GM19238 (cell line): ENCODE measurements around the gene UBE2N.
"Not testable (repeated sequence)": the region's sequence is repeated elsewhere in the genome, so short reads cannot be mapped to it uniquely, and the experiment has no call there.

Experiments
- DNase-seq: peaks from one replicate; pipeline ENCODE4 v3.0.0; 2011; ENCODE audit warnings: low spot score; ENCODE audit not compliant: insufficient read length

Gene UBE2N

GRCh38 chr12:93413064-93413463 lies 28.7 kb downstream of the UBE2N start:
- DNase-seq = no peak

DNA sequence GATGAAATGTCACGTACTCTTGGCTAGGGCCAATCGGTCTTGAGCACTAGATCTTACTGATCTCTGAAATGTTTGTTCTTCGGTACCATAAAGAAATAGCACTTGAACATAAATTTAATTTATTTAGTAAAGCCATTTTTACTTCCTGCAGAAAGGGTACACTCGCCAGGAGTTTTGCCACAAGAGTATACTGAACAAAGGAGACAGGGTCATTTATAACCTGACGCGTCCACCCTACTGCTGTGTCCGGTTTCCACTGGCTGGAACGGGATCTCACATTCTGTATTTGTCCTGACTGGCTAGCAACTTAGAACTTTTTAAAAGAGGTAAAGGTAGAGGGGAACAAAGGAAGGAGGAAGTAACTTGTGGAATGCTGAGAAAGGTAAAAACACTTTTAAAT lies 29.4 kb downstream of the UBE2N start:
- DNase-seq = not testable (repeated sequence)

DNA sequence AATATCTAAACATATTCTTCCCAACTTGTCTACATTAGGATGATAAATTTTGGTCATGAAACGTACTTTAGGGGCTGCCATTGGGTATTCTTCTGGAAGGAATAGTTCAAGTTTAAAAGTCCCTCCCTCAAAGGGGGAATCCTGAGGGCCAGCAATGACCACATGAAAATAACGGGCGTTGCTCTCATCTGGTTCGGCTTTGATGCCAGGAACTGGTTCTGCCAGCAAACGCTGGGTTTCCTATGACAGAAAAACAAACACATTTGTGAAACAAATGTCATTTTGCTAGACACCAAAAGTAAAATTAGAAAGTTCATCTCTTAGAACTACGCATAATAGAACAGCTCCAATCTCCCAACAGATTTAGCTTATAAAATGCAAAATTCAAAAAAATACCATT lies 30.7 kb downstream of the UBE2N start:
- DNase-seq = not testable (repeated sequence)

DNA sequence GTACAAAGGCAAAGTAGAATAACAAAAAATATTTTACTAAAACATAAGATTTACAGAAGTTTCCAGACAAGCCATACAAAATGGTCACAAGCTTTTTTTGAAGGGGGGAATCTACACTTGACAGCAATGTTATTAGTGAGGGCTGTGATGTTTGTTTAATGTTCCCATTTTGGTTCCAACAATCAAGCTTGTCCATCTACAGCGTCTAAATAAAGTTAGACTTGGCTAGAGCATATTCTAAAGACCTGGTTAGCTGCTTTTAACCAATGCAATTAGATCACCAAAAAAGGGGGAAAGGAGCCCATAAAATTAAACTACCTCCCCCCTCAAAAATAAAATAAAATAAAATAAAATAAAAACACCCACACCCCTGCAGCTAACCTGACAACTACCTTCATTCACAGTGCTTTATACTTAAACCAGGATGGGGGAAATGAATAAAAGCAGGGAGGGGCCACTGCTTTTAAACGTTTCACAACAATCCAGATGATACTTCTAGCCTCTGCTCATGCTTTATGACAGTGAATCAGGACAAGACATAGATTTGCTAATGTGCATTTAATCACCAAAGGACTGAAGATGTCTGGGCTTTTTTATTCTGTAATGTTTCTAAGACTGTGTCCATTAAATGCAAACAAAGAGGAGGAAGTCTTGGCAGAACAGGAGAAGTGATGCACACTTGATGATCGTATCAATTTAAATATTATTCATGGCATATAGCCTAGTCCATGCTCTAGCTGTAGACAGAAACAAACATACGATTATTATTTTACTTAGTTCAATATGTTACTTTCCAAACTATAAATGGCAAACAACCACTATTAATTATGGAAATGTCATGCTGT lies 32.2 kb downstream of the UBE2N start:
- not testable (repeated sequence) for DNase-seq

- DNase-seq = no peak
Measured at GRCh38 chr12:93408813-93409212, 32.9 kb downstream of the UBE2N start.

GRCh38 chr12:93407963-93408283 lies 33.8 kb downstream of the UBE2N start:
- no peak for DNase-seq

DNA sequence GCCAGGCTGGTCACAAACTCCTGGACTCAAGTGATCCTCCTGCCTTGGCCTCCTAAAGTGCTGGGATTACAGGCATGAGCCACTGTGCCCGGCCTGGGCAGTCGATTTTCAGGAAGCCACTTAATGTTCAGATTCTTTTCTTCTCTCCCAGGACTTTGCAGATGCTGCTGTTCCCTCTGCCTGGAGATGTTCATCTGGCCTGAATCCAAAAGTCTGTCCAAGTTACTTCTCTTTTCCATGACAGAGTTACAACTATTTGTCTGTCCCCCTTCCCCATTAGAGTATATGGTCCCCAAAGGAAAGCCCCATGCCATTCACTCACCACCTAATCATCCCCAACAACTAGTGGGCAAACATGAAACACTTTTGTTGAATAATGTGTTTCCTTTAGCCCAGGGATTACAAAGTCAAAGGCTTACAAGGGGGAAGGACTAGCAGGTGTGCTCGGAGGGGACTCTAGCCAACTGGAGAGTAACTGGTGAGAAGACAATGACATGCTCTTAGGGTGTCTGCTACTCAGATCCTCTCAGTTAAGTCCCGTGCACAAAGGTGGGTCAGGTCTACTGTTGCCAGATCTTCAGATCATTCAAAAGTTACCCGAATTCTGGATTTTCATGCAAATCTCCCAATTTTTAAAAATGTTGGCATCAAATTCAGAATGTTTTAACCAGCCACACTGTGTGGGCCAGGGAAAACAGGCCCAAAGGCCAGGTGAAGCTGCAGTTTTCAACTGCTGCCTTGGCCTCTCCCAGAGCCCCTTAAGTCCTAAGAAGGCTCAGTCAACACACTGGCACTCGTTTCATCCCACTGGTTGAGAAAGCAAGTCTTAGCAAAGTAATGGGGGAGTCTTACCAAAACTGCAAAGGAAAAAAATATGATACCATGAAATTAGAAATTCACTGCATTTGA lies 34.4 kb downstream of the UBE2N start:
- no peak for DNase-seq

DNA sequence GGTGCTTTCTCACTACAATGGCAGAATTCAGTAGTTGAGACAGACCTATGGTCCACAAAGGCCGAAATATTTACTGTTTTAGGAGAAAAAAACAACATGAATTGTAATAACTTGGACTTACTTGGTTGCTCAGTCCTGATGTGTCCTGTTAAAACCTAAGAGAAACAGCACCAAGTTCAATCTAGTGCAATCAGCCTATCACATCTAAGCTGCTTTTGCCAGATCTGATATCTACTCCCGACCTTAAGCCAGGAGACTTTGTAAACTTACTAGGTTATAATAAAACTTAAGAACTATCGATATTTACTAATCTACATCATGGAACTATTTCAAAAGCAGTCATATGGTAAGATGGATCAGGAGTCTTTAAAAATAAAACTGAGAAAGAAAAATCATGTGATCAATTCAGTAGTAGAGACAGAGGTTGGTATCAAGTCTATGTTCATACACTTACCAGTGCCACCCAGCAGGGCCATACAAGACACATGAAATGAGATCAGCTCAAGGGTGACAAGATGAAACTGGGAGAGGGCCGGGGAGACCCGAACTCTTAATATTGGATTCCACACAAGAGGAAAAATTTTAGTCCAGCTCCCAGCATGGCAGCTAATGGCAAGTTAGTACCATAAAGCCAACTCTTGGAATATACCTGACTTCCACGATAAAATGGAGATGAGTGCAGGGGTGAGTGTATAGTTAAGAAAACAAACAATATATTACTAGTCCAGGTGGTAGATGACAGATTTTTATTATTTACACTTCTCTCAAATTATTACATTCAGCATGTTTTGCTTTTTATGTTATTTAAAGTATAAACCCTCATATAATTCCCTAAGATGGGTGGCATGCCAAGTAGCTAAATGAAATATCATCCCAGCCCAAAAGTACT lies 36.5 kb downstream of the UBE2N start:
- no peak for DNase-seq

- DNase-seq = no peak
Measured at GRCh38 chr12:93403988-93404803, 37.6 kb downstream of the UBE2N start.

DNA sequence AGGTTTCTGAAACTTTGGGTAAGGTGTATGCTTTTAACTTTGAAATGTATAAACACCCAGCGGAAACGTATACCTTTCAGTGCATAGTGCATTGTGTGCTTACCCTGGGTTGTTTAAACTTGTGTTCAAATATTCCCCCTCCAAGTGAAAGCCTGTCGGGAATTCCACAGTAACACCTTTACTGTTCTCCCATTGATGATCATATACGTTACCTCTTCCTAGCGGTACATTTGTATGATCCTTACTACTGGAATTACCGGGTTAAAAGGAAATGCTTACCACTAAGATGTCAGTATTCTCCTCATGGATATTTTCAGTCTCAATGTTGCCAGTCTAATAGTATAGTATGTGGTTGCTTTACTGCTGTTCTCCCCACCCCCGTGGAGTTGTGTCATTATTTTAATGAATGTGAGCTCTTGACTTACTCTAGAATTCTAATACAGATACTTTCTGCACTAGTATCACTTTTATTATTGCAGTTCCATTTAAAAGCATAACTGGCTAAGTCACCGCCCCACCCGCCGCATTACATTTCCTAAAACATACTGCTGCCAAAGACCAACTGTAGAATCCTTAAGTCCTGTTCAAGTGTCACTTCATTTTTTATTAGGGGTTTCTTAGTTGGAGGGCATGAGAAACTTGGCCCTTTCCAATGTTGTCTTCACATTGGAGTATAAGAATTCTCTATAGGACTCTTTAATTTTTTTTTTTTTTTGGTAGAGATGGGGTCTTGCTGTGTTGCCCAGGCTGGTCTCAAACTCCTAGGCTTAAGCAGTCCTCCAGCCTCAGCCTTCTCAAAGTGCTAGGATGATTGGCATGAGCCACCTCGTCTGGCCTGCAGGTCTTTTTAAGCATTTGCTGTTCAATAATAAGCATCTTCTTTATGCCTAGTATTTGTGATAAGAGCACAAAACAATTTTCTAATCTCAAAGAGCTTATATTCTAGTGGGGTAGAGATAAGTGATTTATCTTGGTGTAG lies 39.1 kb downstream of the UBE2N start:
- no peak for DNase-seq

DNA sequence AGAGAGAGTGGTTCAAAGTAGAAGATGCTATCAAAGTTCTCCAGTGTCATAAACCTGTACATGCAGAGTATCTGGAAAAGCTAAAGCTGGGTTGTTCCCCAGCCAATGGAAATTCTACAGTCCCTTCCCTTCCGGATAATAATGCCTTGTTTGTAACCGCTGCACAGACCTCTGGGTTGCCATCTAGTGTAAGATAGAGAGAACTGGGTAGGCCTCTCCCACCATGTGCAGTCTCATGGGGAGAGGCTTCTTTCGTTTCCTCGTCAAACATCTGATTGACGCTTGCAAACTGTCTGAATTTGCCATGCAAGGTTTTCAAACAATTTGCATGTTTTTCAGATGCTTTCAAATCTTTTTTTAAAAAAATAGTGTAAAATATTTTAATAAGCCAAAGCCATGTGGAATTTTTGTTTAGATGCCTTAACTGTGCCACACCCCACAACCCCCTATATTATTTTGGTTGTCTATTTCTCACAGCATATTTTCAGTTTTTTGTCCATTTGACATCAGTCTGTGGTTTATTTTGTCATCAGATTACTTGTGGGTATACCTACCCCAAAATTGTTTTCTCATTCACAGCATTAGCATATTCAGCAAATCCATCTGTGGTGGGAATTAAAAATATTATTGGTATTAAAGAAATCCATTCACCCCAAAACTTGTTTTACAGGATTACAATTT lies 42.4 kb downstream of the UBE2N start:
- DNase-seq = not testable (repeated sequence)

DNA sequence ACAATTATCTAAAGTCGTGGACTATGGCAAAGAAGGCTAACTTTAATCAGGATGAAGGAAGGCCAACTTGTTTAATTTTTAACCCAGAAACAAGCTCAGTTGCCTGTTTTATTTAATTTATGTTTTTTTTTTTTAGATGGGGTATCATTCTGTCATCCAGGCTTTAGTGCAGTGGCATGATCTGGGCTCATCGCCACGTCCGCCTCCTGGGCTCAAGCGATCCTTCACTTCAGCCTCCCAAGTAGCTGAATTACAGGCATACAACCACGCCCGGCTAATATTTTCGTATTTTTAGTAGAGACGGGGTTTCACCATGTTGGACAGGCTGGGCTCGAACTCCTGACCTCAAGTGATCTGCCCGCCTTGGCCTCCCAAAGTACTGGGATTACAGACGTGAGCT lies 44.3 kb downstream of the UBE2N start:
- no peak for DNase-seq

DNA sequence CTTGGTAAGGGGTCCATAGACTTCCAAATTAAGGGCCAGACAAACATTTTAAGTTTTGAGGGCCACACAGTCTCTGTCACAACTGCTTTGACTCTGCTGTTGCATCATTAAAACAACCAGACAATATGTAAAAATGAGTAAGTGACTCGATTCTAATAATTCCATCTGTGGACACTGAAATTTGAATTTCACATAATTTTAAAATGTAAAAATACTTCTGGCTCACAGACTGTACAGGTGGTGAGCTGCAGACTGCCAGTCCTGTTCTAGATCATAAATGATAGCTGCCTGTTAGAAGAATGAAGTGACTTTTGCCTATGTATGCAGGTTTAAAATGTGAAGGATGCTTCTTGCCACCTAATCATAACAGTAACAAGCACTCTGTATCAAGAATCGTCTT lies 48.3 kb downstream of the UBE2N start:
- no peak for DNase-seq

DNA sequence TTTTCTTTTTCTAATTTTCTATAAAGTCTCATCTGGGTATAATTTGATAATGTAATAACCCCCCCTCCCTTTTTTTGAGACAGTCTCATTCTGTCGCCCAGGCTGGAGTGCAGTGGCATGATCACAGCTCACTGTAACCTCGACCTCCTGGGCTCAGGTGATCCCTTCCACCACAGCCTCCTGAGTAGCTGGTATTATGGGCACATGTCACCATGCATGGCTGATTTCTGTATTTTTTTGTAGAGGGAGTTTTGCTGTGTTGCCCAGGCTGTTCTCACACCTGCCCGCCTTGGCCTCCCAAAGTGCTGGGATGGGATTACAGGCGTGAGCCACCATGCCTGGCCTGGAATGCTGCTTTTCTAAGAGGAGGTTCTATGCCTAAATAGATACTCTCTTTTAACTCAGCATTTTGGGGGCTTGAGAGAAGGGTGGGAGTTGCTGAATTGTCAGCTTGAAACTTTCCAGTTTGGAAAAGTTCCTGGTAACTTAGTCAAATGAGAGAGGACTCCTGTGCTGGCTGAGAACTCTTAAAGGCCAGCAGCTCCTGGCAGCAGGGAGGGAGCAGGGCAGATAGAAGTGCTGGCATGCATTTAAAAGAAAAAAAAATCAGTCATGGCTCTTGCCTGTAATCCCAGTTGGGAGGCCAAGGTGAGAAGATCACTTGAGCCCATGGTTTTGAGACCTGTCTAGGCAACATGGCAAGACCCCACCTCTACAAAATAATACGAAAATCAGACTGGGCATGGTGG lies 51.0 kb downstream of the UBE2N start:
- no peak for DNase-seq

- no peak for DNase-seq
Measured at GRCh38 chr12:93390031-93390430, 51.7 kb downstream of the UBE2N start.

DNA sequence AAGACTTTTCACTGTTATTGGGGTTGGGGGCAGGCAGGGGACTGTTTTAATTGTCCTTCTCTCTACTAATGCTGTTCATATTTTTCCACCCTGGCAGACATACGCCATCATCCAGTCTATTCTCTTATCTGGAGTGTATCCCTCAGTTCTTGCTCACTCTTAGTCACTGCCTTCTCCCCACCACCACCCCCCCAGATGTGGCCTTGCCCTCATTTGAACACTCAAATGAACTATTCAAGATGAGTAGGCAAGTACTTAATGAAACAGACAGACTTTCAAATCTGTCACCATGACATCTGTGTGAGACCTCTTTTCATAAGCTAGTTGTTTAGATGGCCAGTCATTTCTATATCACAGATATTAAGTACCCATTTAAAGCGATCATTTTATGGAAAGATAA lies 54.0 kb downstream of the UBE2N start:
- no peak for DNase-seq

GRCh38 chr12:93381976-93382437 lies 59.7 kb downstream of the UBE2N start:
- DNase-seq = not testable (repeated sequence)
